HG02943 (cell line): ENCODE data around the gene ITSN1.

ENCODE experiments used
- ATAC-seq: cut with Tn5 transposase; IDR thresholded peaks from one replicate; pipeline ENCODE4 v1.9.1; 2021; ENCODE audit warnings: mild to moderate bottlenecking, low read depth, moderate library complexity; ENCODE audit not compliant: unreplicated experiment

The ITSN1 gene

DNA sequence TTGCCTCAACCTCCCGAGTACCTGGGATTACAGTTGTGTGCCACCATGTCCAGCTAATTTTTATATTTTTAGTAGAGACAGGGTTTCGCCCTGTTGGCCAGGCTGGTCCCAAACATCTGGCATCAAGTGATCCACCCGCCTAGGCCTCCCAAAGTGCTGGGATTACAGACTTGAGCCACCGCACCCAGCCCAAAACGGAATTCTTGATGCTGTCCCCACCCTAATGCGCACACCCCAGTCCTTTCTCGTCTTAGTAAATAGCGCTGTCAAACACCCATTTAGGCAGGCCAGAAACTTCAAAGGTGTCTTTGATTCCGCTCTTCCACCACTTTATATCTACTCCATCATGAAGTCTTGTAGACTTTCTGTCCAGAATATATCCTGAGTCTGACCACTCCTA lies 35.1 kb downstream of the ITSN1 start:
- ATAC-seq, result no peak

GRCh38 chr21:33680870-33681269 lies 38.6 kb downstream of the ITSN1 start:
- ATAC-seq, result no peak

- no peak for ATAC-seq
Measured at GRCh38 chr21:33682992-33683627, 40.8 kb downstream of the ITSN1 start.

GRCh38 chr21:33684068-33684467 lies 41.8 kb downstream of the ITSN1 start:
- no peak for ATAC-seq

DNA sequence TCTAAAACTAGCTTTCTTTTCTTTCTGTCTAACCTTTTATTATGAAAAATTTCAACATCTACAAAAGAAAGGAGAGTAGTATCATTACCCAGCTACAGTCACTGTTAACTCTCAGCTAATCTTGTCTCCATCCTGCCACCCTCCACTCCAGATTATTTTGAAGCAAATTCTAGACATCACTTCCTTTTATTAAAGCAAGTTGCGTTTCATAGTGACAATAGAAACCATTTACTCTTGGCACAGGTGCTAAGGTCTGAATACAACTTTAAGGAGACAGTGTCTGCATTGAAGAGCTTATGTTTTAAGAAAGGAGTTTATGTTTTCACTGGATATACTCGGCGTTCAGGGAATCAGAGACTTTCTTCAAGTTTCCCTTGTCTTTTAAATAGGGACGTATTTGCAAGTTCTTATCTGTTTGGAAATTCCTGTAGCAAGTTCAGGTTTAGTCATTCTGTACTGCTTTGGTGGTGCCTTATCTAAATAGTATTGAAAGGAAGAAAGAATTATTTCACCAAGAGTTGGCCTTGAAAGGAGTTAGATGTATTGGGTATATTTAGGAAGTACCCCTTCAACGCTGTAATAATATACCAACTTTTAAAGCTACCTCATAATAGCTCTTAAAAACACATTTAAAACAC lies 42.7 kb downstream of the ITSN1 start:
- no peak for ATAC-seq

GRCh38 chr21:33685613-33686197 lies 43.4 kb downstream of the ITSN1 start:
- ATAC-seq, result no peak

GRCh38 chr21:33686386-33686785 lies 44.1 kb downstream of the ITSN1 start:
- ATAC-seq, result no peak

DNA sequence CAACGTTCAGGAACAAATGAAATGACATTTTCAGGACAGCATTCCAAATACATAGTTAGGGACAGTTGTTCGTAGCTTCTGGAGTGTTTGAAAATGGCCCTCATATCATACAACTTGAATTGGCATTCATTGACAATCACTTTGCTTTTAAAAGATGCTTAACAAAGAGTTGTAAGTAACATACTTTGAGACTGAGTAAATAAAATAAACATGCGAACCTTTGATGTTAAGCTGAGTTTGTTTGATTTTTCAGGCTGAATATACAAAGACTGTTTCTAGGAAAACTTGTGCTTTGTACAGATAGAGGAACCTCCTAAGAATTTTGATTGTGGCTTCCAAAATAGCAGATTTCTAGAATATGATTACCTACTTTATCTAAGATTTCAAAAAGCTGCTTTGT lies 45.3 kb downstream of the ITSN1 start:
- no peak for ATAC-seq

GRCh38 chr21:33688353-33688752 lies 46.1 kb downstream of the ITSN1 start:
- no peak for ATAC-seq

GRCh38 chr21:33690874-33691273 lies 48.6 kb downstream of the ITSN1 start:
- ATAC-seq, result no peak

DNA sequence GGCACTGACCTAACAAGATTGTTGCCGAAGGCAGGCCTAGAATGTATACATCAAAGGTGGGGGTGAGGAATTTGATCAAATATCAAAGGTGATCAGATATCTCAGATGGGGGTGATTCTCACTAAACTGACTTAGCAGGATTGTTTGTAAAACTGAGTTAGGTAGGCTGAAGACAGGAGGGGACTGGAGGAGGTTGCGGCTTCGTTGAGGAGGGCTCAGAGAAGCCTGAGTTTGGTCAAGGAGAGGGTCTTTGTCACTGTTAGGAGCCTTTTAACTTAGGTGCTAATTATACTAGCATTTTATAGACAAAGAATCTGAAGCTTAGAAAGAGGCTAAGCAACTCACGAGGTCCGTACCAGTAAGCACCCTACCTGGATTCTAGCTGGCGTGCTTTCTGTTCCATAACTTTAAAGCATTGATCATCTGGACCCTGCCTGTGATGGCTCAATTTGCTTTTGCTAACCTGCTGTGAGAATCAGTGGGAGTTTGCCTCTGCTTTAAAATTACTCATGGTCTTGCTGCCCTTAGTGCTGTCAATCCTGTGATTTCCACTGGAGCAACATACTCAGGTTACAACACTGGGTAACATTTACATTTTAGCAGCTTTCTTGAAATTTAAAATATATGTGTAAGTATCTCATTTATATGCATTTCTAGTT lies 49.8 kb downstream of the ITSN1 start:
- ATAC-seq, result no peak

DNA sequence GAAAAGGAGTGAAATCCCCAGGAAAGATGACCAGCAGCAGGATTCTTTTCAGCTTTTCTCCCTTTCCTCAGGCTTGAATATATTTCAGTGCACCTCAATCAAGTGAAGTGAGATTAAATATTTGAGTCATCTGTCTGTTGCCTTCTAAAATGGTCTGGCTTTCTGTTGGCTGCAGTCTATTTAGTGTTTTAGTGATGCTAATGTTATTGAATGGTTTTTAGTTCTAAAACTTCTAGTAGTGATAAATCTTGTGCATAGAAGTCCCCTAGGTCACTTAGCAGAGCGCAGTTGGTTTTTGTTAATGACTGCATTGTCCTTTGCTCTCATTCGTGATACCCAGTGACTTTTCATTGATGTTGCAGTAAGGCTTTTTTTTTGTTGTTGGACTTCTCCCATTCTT lies 53.5 kb downstream of the ITSN1 start:
- no peak for ATAC-seq

DNA sequence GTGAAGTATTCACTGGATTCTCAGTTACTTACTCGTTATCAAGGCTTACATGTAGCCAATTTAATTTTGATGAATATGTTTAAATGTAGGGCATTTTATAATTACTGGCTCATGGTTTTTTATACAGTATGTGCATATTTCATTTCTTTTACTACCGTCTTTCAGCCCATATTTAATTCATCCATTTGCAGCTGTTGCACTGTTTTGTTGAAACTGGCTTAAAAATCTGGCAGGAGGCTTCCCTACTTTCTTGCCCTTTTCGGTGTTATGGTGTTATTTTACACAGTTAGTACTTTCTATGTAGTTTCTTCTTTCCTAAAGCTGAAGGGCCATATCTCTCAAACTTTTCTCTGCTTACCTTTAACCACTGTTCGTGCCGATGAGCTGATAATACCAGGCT lies 54.2 kb downstream of the ITSN1 start:
- ATAC-seq, result no peak

GRCh38 chr21:33698087-33698860 lies 56.0 kb downstream of the ITSN1 start:
- ATAC-seq, result no peak

GRCh38 chr21:33699277-33699676 lies 57.0 kb downstream of the ITSN1 start:
- ATAC-seq, result no peak

- ATAC-seq, result no peak
Measured at GRCh38 chr21:33700491-33700890, 58.2 kb downstream of the ITSN1 start.

DNA sequence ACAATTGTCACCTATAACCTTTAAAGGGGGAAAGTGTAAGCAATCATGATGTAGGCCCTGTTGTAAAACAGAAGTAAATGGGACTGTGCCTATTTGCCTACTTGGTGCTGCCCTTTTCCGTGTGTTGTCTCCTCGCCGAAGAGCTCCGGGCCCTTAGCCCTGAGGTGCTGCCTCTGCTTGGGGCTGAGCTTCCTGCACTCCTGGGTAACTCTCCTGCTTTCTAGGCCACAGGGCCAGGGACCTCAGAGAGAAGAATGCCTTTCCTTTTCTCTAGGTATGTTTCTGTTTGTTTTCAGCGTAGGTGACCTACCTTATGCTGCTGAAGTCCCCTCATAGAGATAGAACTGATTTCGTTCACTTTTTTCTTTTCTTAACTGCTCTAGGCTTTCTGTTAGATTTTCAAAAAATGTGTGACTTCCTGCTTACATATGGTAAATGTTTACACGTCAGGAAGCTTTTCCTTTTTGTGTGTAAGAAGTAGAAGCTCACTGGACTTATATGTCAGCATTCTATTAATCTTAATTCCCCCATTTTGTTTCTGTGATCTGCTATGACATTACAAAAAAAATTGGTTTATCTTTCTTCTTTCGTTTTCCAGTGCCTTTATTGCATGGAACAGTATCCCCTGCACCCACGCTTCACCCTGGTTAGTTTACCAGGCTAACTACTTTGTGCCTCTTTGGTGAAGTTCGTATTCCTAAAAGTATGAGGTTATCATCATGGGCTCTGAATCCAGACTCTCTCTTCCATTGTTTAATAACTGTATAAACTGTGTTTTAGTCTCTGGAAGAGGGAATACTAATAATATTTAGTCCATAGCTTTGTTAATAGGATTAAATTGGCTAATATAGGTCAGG lies 61.7 kb downstream of the ITSN1 start:
- ATAC-seq, result no peak

- no peak for ATAC-seq
Measured at GRCh38 chr21:33707846-33708245, 65.5 kb downstream of the ITSN1 start.

GRCh38 chr21:33708874-33709273 lies 66.6 kb downstream of the ITSN1 start:
- no peak for ATAC-seq
